GM23338 (cell line): Measurements from ENCODE around the gene KISS1.

Experiments
- CREB1 ChIP-seq: fragments of 250-450 bp; sonication (Bioruptor Pico); IDR thresholded peaks from 2 replicates; pipeline ENCODE4 v1.5.0; 2020; ENCODE audit warnings: low read depth, mild to moderate bottlenecking, moderate library complexity
- CTCF ChIP-seq, 2 experiments: fragments of 200-600 bp in 1 of 2; sonication (generic) in 1 of 2; conservative IDR thresholded peaks; 2 replicates each; pipeline versions ENCODE4 v1.5.1 to v1.6.1; 2016 to 2017; ENCODE audit warnings: antibody characterized with exemption in 2 of 2, low read depth in 2 of 2, mild to moderate bottlenecking in 2 of 2, moderate library complexity in 1 of 2
- EZH2 ChIP-seq: fragments of 200-600 bp; sonication (generic); IDR thresholded peaks from one replicate; pipeline ENCODE4 v1.8.0; 2017; ENCODE audit warnings: antibody characterized with exemption, mild to moderate bottlenecking, low read depth; ENCODE audit not compliant: unreplicated experiment
- EZH2phosphoT487 ChIP-seq: fragments of 200-600 bp; sonication (generic); IDR thresholded peaks from one replicate; pipeline ENCODE4 v1.8.1; 2018; ENCODE audit warnings: antibody characterized with exemption; ENCODE audit not compliant: unreplicated experiment
- JUNB ChIP-seq: IDR thresholded peaks from one replicate; pipeline ENCODE4 v1.6.1; 2016; ENCODE audit warnings: antibody characterized with exemption; ENCODE audit not compliant: unreplicated experiment
- POLR2AphosphoS5 ChIP-seq: IDR thresholded peaks from 2 replicates; pipeline ENCODE4 v1.6.1; 2016; ENCODE audit warnings: antibody characterized with exemption, low read depth
- REST ChIP-seq: IDR thresholded peaks from one replicate; pipeline ENCODE4 v1.6.1; 2018; ENCODE audit warnings: antibody characterized with exemption; ENCODE audit not compliant: unreplicated experiment
- STAT1 ChIP-seq: IDR thresholded peaks from one replicate; pipeline ENCODE4 v1.6.1; 2016; ENCODE audit warnings: antibody characterized with exemption; ENCODE audit not compliant: unreplicated experiment

GRCh38 chr1:204204944-204205343, 8.7 kb upstream of the KISS1 start:
- TF ChIP-seq POLR2AphosphoS5: no peak
- TF ChIP-seq CTCF (conservative IDR thresholded peaks at IDR 0.05; ENCODE audit: low read depth in 2 of 2): no peak
- no peak for TF ChIP-seq EZH2phosphoT487
- TF ChIP-seq JUNB: no peak
- TF ChIP-seq EZH2: no peak
- TF ChIP-seq REST: no peak
- TF ChIP-seq CREB1 (CRISPR knock-in tag): no peak
- TF ChIP-seq STAT1: no peak
